ENCODE data around the gene EPN3. TPM values are rescaled to one million over a fixed set of nuclear protein-coding genes. Genes with fewer than 3 reads are reported as not detected.

The EPN3 gene
- total RNA-seq, 6 donors from 2014 or later, result 0.74 to 14.4 (median 1.2) TPM; not detected in 1

DNA sequence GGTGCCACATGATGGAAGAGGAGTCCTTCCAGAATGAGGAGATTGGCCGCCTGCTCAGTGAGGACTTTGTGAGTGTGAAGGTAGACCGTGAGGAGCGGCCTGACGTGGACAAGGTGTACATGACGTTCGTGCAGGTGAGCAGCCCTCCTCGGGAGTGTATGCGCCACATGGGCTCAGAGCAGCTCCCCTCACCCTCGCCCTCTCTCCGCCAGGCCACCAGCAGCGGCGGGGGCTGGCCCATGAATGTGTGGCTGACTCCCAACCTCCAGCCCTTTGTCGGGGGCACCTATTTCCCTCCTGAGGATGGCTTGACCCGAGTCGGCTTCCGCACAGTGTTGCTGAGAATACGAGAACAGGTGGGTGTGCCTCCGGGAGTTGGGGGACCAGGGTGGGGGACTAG, 16.3 kb downstream of the EPN3 start:
- ATAC-seq (ENCODE audit: low FRiP score in 2 of 2), result no peak
- Histone ChIP-seq H3K27me3 (no peaks in the 10 kb centered on the region), H3K9me3 (no peaks in the 10 kb centered on the region), H3K36me3 (peaks cover 0 to 11% (median 3%) of the 10 kb centered on the region in 4 donors), H3K27ac (no peak overlapping the region), H3K4me3 (no peak overlapping the region), H3K4me1 (peaks cover 12 to 26% (median 13%) of the 10 kb centered on the region in 4 donors)
- no peak for DNase-seq
- TF ChIP-seq POLR2A (IDR thresholded peaks at IDR 0.05) (no peak), EP300 (IDR thresholded peaks at IDR 0.05) (no peak), POLR2AphosphoS5 (IDR thresholded peaks at IDR 0.05) (no peak)
- TF ChIP-seq, protein P1, sequence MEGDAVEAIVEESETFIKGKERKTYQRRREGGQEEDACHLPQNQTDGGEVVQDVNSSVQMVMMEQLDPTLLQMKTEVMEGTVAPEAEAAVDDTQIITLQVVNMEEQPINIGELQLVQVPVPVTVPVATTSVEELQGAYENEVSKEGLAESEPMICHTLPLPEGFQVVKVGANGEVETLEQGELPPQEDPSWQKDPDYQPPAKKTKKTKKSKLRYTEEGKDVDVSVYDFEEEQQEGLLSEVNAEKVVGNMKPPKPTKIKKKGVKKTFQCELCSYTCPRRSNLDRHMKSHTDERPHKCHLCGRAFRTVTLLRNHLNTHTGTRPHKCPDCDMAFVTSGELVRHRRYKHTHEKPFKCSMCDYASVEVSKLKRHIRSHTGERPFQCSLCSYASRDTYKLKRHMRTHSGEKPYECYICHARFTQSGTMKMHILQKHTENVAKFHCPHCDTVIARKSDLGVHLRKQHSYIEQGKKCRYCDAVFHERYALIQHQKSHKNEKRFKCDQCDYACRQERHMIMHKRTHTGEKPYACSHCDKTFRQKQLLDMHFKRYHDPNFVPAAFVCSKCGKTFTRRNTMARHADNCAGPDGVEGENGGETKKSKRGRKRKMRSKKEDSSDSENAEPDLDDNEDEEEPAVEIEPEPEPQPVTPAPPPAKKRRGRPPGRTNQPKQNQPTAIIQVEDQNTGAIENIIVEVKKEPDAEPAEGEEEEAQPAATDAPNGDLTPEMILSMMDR (IDR thresholded peaks at IDR 0.05), result no peak
- WGBS, 2 donors, result 93 to 96% methylated on average over 12 to 18 of the region's 18 CpGs

DNA sequence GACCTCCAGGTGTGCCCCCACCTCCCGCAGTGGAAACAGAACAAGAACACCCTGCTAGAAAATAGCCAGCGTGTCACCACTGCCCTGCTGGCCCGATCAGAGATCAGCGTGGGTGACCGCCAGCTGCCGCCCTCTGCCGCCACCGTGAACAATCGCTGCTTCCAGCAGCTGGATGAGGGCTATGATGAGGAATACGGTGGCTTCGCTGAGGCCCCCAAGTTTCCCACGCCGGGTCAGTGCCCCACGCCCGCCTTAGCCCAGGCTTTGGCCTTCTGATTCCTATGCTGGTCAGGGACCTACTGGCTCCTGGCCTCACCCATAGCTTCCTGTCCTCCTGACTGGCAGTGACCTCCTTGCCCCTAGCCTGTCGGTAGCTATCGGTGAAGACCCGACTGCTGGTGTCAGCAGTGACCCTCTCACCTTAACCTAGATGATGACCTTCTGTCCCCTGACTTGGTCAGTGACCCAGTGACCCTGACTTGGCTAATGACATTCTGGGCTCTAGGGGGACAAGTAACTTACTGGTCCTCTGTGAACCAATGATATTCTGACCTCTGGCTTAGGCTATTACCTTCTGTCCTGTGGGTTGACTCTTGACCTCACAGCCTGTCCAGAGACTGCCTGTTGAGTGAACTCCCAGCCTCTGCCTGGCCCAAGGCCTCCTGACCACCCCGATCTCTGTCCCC, 16.9 kb downstream of the EPN3 start:
- WGBS, 2 donors, result 99 to 100% methylated on average over 3 to 15 of the region's 19 CpGs
- H3K4me3 ChIP-seq, result no peak overlapping the region
- ATAC-seq (ENCODE audit: low FRiP score in 2 of 2), result no peak

DNA sequence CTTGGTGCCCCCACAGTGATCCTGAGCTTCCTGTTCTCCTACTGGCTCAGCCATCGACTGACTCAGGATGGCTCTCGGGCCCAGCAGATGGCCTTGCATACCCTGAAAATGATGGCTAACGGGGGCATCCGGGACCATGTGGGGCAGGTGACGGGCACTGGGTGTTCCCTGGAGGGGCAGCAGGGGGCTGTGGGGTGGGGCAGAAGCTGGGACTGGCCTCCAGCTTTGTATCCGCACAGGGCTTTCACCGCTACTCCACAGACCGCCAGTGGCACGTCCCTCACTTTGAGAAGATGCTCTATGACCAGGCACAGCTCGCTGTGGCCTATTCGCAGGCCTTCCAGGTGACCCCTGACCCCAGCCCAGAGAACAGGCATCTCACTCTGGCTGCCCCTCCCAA, 17.4 kb downstream of the EPN3 start:
- no peak for DNase-seq
- Histone ChIP-seq H3K4me1 (peaks cover 12 to 26% (median 13%) of the 10 kb centered on the region in 4 donors), H3K4me3 (no peak overlapping the region), H3K36me3 (peaks cover 0 to 11% (median 4%) of the 10 kb centered on the region in 4 donors), H3K27ac (no peak overlapping the region), H3K27me3 (no peaks in the 10 kb centered on the region), H3K9me3 (no peaks in the 10 kb centered on the region)
- WGBS, 2 donors, result 89 to 100% methylated on average over 3 to 8 of the region's 11 CpGs
- ATAC-seq (ENCODE audit: low FRiP score in 2 of 2), result no peak
- no peak for TF ChIP-seq POLR2AphosphoS5 (IDR thresholded peaks at IDR 0.05)

More for the DNA sequence above, 16.9 kb downstream of the EPN3 start:
- H3K27me3 ChIP-seq, result no peaks in the 10 kb centered on the region
- no peak for DNase-seq
- H3K36me3 ChIP-seq, result peaks cover 0 to 11% (median 3%) of the 10 kb centered on the region in 4 donors
- H3K9me3 ChIP-seq, result no peaks in the 10 kb centered on the region
- H3K4me1 ChIP-seq, result peaks cover 12 to 26% (median 13%) of the 10 kb centered on the region in 4 donors
- TF ChIP-seq, protein P1 (IDR thresholded peaks at IDR 0.05), result no peak
- TF ChIP-seq POLR2A (IDR thresholded peaks at IDR 0.05) (no peak), POLR2AphosphoS5 (IDR thresholded peaks at IDR 0.05) (no peak), EP300 (IDR thresholded peaks at IDR 0.05) (no peak)
- no peak overlapping the region for H3K27ac ChIP-seq

DNA sequence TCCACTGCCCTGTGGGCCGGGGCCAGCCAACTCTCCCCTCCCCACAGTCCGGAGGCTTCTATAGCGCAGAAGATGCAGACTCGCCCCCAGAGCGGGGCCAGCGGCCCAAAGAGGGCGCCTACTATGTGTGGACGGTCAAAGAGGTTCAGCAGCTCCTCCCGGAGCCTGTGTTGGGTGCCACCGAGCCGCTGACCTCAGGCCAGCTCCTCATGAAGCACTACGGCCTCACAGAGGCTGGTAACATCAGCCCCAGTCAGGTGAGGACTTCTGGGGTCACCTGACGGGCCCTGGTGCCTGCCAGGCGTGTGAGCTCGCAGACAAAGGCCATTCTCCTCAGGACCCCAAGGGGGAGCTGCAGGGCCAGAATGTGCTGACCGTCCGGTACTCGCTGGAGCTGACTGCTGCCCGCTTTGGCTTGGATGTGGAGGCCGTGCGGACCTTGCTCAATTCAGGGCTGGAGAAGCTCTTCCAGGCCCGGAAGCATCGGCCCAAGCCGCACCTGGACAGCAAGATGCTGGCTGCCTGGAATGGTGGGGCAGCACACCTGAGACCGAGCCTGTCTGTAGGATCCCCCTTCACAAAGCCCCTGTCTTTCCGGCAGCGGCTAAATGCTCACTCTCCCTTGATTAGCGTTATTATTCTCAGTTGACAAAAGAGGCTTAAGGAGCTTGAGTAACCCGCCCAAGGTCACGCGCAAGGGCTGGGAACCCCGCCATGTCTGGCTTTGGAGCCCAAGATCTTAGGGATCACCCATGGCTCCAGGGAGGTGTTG, 18.3 kb downstream of the EPN3 start:
- no peaks in the 10 kb centered on the region for H3K27me3 ChIP-seq
- ATAC-seq (ENCODE audit: low FRiP score in 2 of 2) (peak; percentile 77 to 79), DNase-seq (peak; percentile 80 to 85)
- H3K9me3 ChIP-seq, result no peaks in the 10 kb centered on the region
- H3K4me1 ChIP-seq, result peaks cover 12 to 26% (median 13%) of the 10 kb centered on the region in 4 donors
- TF ChIP-seq POLR2A (IDR thresholded peaks at IDR 0.05) (no peak), POLR2AphosphoS5 (IDR thresholded peaks at IDR 0.05) (no peak)
- TF ChIP-seq, protein P1 (IDR thresholded peaks at IDR 0.05), result peak; percentile 79 to 93 (median 86)
- peaks cover 0 to 20% (median 11%) of the 10 kb centered on the region in 4 donors for H3K36me3 ChIP-seq
- H3K4me3 ChIP-seq, result no peak overlapping the region
- WGBS, 2 donors, result 53 to 68% methylated on average over 18 to 29 of the region's 32 CpGs
- H3K27ac ChIP-seq, result no peak overlapping the region

DNA sequence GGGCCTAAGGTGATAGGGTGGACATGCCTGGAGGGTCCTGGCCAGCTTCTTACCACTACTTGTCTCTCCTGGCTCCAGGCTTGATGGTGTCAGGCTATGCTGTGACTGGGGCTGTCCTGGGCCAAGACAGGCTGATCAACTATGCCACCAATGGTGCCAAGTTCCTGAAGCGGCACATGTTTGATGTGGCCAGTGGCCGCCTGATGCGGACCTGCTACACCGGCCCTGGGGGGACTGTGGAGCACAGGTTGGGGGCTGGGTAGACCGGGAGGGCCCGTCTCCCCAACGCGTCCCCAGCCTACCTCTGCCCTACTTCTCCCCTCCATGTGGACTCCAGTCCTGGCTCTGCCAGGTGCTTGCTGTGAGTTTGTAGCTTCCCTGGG, 18.9 kb downstream of the EPN3 start:
- Histone ChIP-seq H3K9me3 (no peaks in the 10 kb centered on the region), H3K4me1 (peaks cover 12 to 24% (median 13%) of the 10 kb centered on the region in 4 donors), H3K36me3 (peaks cover 0 to 22% (median 11%) of the 10 kb centered on the region in 4 donors), H3K27ac (no peak overlapping the region), H3K4me3 (no peak overlapping the region), H3K27me3 (no peaks in the 10 kb centered on the region)
- DNase-seq, result no peak
- WGBS, 2 donors, result 86 to 93% methylated on average over 6 to 8 of the region's 8 CpGs
- no peak for TF ChIP-seq POLR2A (IDR thresholded peaks at IDR 0.05)
- no peak for TF ChIP-seq EP300 (IDR thresholded peaks at IDR 0.05)
- no peak for TF ChIP-seq POLR2AphosphoS5 (IDR thresholded peaks at IDR 0.05)
- TF ChIP-seq, protein P1 (IDR thresholded peaks at IDR 0.05), result no peak
- no peak for ATAC-seq (ENCODE audit: low FRiP score in 2 of 2)
